Gastroesophageal sphincter (tissue), 4 donors: ENCODE measurements around the gene WDFY1. TPM values are rescaled to one million over a fixed set of nuclear protein-coding genes. Genes with fewer than 3 reads are reported as not detected.

Source experiments
- ATAC-seq: fragments of 150-250 bp; one replicate; pipeline ENCODE4 v1.9.1; 2016; ENCODE audit warnings: mild to moderate bottlenecking, moderate library complexity
- H3K27ac ChIP-seq, 4 donors: fragments of 200-600 bp; sonication (generic) in 3 of 4; 1 replicate in 3 of 4; 2 replicates in 1 of 4; pipeline ENCODE4 v1.5.1; 2016 to 2019
- H3K27me3 ChIP-seq: fragments of 200-600 bp; sonication (generic); one replicate; pipeline ENCODE4 v1.5.1; 2019
- H3K36me3 ChIP-seq, 2 donors: fragments of 200-600 bp; sonication (generic); one replicate each; pipeline ENCODE4 v1.5.1; 2019; ENCODE audit warnings: control low read depth in 1 of 2
- H3K4me1 ChIP-seq, 3 donors: fragments of 200-600 bp; sonication (generic); 1 replicate in 2 of 3; 2 replicates in 1 of 3; pipeline ENCODE4 v1.5.1; 2016 to 2019; ENCODE audit warnings: control low read depth in 2 of 3
- H3K4me3 ChIP-seq, 2 donors: fragments of 200-600 bp; sonication (generic); one replicate each; pipeline ENCODE4 v1.5.1; 2019; ENCODE audit warnings: mild to moderate bottlenecking in 1 of 2, moderate library complexity in 1 of 2
- H3K9me3 ChIP-seq, 3 donors: fragments of 200-600 bp; sonication (generic); one replicate each; pipeline ENCODE4 v1.5.1; 2017 to 2019; ENCODE audit warnings: control low read depth in 2 of 3
- EP300 ChIP-seq: sonication (generic); formaldehyde crosslinking; IDR thresholded peaks from one replicate; pipeline ENCODE4 v1.6.1; 2017; ENCODE audit warnings: antibody characterized with exemption, mild to moderate bottlenecking
- POLR2A ChIP-seq, 2 donors: fragments of 450-650 bp; IDR thresholded peaks; one replicate each; pipeline ENCODE4 v1.6.1; 2017; ENCODE audit warnings: antibody characterized with exemption in 2 of 2, mild to moderate bottlenecking in 2 of 2, moderate library complexity in 1 of 2
- POLR2AphosphoS5 ChIP-seq: sonication (generic); formaldehyde crosslinking; IDR thresholded peaks from one replicate; pipeline ENCODE4 v1.6.1; 2017; ENCODE audit warnings: antibody characterized with exemption
- WGBS, 2 donors: methylation state at CpG; one replicate each; pipeline ENCODE4 v1.1.5; 2018; ENCODE audit warnings: low coverage in 1 of 2; 5-methylcytosine and 5-hydroxymethylcytosine counted together
- total RNA-seq, 4 donors: library from RNA; depleted of rRNA; stranded (reverse); fragments of >200 nt; gene quantifications; one replicate each; pipeline ENCODE4 v1.1.0, GENCODE V29; 2016
- TF ChIP-seq, protein P1 (sequence below), 4 experiments: fragments of 200-600 bp in 2 of 4; fragments of 450-650 bp in 2 of 4; sonication (generic) in 1 of 4; IDR thresholded peaks; one replicate each; pipeline ENCODE4 v1.5.1; 2017 to 2019; ENCODE audit warnings: antibody characterized with exemption in 4 of 4, mild to moderate bottlenecking in 2 of 4, moderate library complexity in 2 of 4

The WDFY1 gene
- total RNA-seq, 4 donors from 2014 or later, result 26.3 to 49.7 (median 39.3) TPM

GRCh38 chr2:223918671-223919134, 26.4 kb downstream of the WDFY1 start:
- Histone ChIP-seq H3K9me3 (no peaks in the 10 kb centered on the region), H3K27ac (no peak overlapping the region), H3K27me3 (no peaks in the 10 kb centered on the region), H3K4me3 (no peak overlapping the region), H3K4me1 (peaks cover 0 to 28% (median 0%) of the 10 kb centered on the region in 3 donors), H3K36me3 (peaks cover 0 to 36% of the 10 kb centered on the region in 2 donors)
- WGBS, 2 donors, result 77 to 79% methylated on average over 4 to 8 of the region's 11 CpGs
- ATAC-seq, result no peak
- TF ChIP-seq POLR2AphosphoS5 (no peak), EP300 (no peak), POLR2A (IDR thresholded peaks at IDR 0.05) (no peak)

DNA sequence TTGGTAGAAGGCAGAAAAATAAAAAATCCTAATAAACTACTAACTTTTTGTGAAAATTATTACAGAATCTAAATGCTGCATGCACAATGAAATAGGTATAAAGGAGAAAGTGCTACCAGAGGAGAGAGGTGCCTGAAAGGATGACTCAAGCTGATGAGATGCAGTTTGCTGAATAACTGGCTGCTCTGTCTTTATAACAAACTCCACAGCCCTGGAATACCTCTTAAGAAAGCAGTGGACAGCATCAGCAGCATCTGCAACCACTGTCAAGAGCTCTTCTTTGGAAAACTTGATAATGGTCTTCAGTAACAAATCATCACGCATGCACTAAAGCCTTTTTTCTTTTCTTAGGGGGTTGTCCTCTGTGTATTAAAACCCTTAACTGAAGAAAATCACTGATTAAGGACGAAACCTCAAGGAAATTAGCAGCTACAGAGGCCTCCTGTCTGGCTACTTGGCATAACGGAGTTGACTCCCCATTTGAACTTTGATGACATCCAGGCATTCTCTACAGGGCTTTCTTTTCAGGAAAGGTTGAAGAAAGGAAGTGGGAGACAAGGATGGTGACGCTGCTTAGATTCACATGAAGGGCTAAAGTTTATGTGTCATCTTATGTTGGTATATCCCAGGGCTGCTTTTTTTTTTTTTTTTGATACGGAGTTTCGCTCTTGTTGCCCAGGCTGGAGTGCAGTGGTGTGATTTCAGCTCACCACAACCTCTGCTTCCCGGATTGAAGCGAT, 28.8 kb downstream of the WDFY1 start:
- 91 to 93% methylated on average over 4 to 6 of the region's 8 CpGs for WGBS, 2 donors
- no peak for TF ChIP-seq POLR2AphosphoS5
- TF ChIP-seq, protein P1, sequence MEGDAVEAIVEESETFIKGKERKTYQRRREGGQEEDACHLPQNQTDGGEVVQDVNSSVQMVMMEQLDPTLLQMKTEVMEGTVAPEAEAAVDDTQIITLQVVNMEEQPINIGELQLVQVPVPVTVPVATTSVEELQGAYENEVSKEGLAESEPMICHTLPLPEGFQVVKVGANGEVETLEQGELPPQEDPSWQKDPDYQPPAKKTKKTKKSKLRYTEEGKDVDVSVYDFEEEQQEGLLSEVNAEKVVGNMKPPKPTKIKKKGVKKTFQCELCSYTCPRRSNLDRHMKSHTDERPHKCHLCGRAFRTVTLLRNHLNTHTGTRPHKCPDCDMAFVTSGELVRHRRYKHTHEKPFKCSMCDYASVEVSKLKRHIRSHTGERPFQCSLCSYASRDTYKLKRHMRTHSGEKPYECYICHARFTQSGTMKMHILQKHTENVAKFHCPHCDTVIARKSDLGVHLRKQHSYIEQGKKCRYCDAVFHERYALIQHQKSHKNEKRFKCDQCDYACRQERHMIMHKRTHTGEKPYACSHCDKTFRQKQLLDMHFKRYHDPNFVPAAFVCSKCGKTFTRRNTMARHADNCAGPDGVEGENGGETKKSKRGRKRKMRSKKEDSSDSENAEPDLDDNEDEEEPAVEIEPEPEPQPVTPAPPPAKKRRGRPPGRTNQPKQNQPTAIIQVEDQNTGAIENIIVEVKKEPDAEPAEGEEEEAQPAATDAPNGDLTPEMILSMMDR (IDR thresholded peaks at IDR 0.05), result no peak
- no peak for TF ChIP-seq POLR2A (IDR thresholded peaks at IDR 0.05)
- TF ChIP-seq EP300, result no peak
- no peak overlapping the region for H3K4me3 ChIP-seq
- H3K9me3 ChIP-seq, result no peaks in the 10 kb centered on the region
- H3K27me3 ChIP-seq, result no peaks in the 10 kb centered on the region
- H3K27ac ChIP-seq, result no peak overlapping the region
- peaks cover 0 to 18% (median 0%) of the 10 kb centered on the region in 3 donors for H3K4me1 ChIP-seq
- peaks cover 0 to 44% of the 10 kb centered on the region in 2 donors for H3K36me3 ChIP-seq
- no peak for ATAC-seq

DNA sequence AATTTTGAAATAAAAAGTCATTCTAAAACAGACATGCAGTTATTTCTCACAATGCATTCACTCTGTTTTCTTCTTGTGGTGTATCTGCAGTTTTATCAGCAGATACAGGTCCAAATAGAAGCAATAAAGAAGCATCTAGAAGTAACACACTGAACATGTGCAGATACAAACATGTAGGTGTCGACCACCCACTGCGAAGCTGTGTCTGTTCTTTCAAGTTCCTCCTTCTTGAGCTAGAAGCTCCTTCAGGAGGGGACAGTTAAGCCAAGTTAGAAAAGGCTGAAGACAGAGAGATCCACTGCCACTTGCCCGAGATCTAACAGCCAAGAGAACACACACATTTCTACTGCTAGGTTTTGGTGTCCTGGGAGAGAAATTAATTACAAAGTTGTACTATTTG, 30.1 kb downstream of the WDFY1 start:
- WGBS, 2 donors, result 89 to 100% methylated on average over 1 to 3 of the region's 3 CpGs
- TF ChIP-seq POLR2A (IDR thresholded peaks at IDR 0.05), result no peak
- ATAC-seq, result no peak

GRCh38 chr2:223914324-223914723, 30.8 kb downstream of the WDFY1 start:
- Histone ChIP-seq H3K4me1 (peaks cover 0 to 24% (median 0%) of the 10 kb centered on the region in 3 donors), H3K4me3 (no peak overlapping the region), H3K27me3 (no peaks in the 10 kb centered on the region), H3K9me3 (no peaks in the 10 kb centered on the region), H3K27ac (no peak overlapping the region), H3K36me3 (peaks cover 0 to 51% of the 10 kb centered on the region in 2 donors)
- ATAC-seq, result no peak
- TF ChIP-seq POLR2A (IDR thresholded peaks at IDR 0.05) (no peak), POLR2AphosphoS5 (no peak), EP300 (no peak)
- TF ChIP-seq, protein P1 (IDR thresholded peaks at IDR 0.05), result no peak

More for the DNA sequence above, 30.1 kb downstream of the WDFY1 start:
- peaks cover 0 to 51% of the 10 kb centered on the region in 2 donors for H3K36me3 ChIP-seq
- no peak overlapping the region for H3K27ac ChIP-seq
- H3K4me1 ChIP-seq, result peaks cover 0 to 16% (median 0%) of the 10 kb centered on the region in 3 donors
- H3K9me3 ChIP-seq, result no peaks in the 10 kb centered on the region
- H3K4me3 ChIP-seq, result no peak overlapping the region
- no peaks in the 10 kb centered on the region for H3K27me3 ChIP-seq

GRCh38 chr2:223909001-223909741, 36.0 kb downstream of the WDFY1 start:
- Histone ChIP-seq H3K4me1 (peaks cover 0 to 16% (median 0%) of the 10 kb centered on the region in 3 donors), H3K27ac (no peak overlapping the region), H3K9me3 (no peaks in the 10 kb centered on the region), H3K36me3 (peaks cover 0 to 33% of the 10 kb centered on the region in 2 donors), H3K27me3 (no peaks in the 10 kb centered on the region), H3K4me3 (no peak overlapping the region)
- TF ChIP-seq, protein P1 (IDR thresholded peaks at IDR 0.05), result no peak
- TF ChIP-seq EP300 (no peak), POLR2AphosphoS5 (no peak), POLR2A (IDR thresholded peaks at IDR 0.05) (no peak)
- 31 to 67% methylated on average over 3 of the region's 7 CpGs for WGBS, 2 donors
- no peak for ATAC-seq
